IMR-90 (cell line): ENCODE measurements around the gene ZNF780A. TPM values are rescaled to one million over a fixed set of nuclear protein-coding genes. Genes with fewer than 3 reads are reported as not detected.

Source experiments
- ATAC-seq: fragments of 200-7000 bp; cut with Tn5 transposase; 2 replicates; pipeline ENCODE4 v1.9.1; 2020; ENCODE audit warnings: low read depth, mild to moderate bottlenecking, moderate library complexity
- BruUV-seq: library from RNA; stranded (reverse); fragments of 400-500 nt; replicated peaks from 2 replicates; lab custom pipeline; 2021; lab: Mats Ljungman, UMichigan
- CTCF ChIA-PET: fragments of 300-600 bp; formaldehyde crosslinking; extraction: SDS; loops from one replicate; lab custom pipeline; 2021; ENCODE audit warnings: antibody characterized with exemption; lab: Yijun Ruan, JAX
- POLR2A ChIA-PET: fragments of 300-600 bp; sonication (Branson Sonifier 250); formaldehyde crosslinking; loops from one replicate; lab custom pipeline; 2022; ENCODE audit warnings: antibody characterized with exemption; ENCODE audit not compliant: unreplicated experiment; lab: Charles Lee
- DNase-seq: peaks from one replicate; pipeline ENCODE4 v3.0.0; 2013
- H2AFZ ChIP-seq: replicated peaks from 2 replicates; pipeline ENCODE3; 2013; ENCODE audit warnings: low read length, mild to moderate bottlenecking; ENCODE audit not compliant: poor library complexity
- H2AK5ac ChIP-seq: 2 replicates; pipeline ENCODE4 v1.6.1; 2013; ENCODE audit warnings: low read depth, low read length, inconsistent platforms
- H2AK9ac ChIP-seq: replicated peaks from 2 replicates; pipeline ENCODE3; 2013; ENCODE audit warnings: mild to moderate bottlenecking, low read depth, low read length, moderate library complexity; ENCODE audit not compliant: poor library complexity
- H2BK120ac ChIP-seq: 2 replicates; pipeline ENCODE4 v1.6.1; 2013; ENCODE audit warnings: low read depth, low read length, inconsistent platforms
- H2BK15ac ChIP-seq: 3 replicates; pipeline ENCODE4 v1.6.1; 2013; ENCODE audit warnings: low read depth, low read length, inconsistent platforms
- H2BK20ac ChIP-seq: 2 replicates; pipeline ENCODE4 v1.6.1; 2013; ENCODE audit warnings: low read depth, mild to moderate bottlenecking, inconsistent platforms, low read length, moderate library complexity
- H2BK5ac ChIP-seq: 2 replicates; pipeline ENCODE4 v1.6.1; 2013; ENCODE audit warnings: mild to moderate bottlenecking, low read depth, low read length, inconsistent platforms; ENCODE audit not compliant: poor library complexity, severe bottlenecking
- H3K14ac ChIP-seq: replicated peaks from 2 replicates; pipeline ENCODE4 v1.6.1; 2013; ENCODE audit warnings: low read depth, low read length, inconsistent platforms
- H3K18ac ChIP-seq: 2 replicates; pipeline ENCODE4 v1.6.1; 2013; ENCODE audit warnings: low read depth, low read length, control low read depth
- H3K23ac ChIP-seq: 2 replicates; pipeline ENCODE4 v1.6.1; 2013; ENCODE audit warnings: low read depth, low read length, inconsistent platforms
- H3K27ac ChIP-seq: 2 replicates; pipeline ENCODE4 v1.5.1; 2013; ENCODE audit warnings: mild to moderate bottlenecking, control low read depth, low read length; ENCODE audit not compliant: insufficient read depth
- H3K27me3 ChIP-seq: 2 replicates; pipeline ENCODE4 v1.6.1; 2013; ENCODE audit warnings: low read length; ENCODE audit not compliant: control insufficient read depth, insufficient read depth
- H3K36me3 ChIP-seq: 2 replicates; pipeline ENCODE4 v1.6.1; 2013; ENCODE audit warnings: low read length, mixed read lengths; ENCODE audit not compliant: control insufficient read depth, insufficient read depth
- H3K4ac ChIP-seq: 2 replicates; pipeline ENCODE4 v1.6.1; 2013; ENCODE audit warnings: low read depth, low read length, inconsistent platforms
- H3K4me1 ChIP-seq: 2 replicates; pipeline ENCODE4 v1.6.1; 2013; ENCODE audit warnings: low read length, mixed read lengths; ENCODE audit not compliant: control insufficient read depth, insufficient read depth
- H3K4me2 ChIP-seq: 2 replicates; pipeline ENCODE4 v1.6.1; 2013; ENCODE audit warnings: low read depth, mild to moderate bottlenecking, control low read depth, low read length, moderate library complexity
- H3K4me3 ChIP-seq: 2 replicates; pipeline ENCODE4 v1.5.1; 2013; ENCODE audit warnings: low read depth, mild to moderate bottlenecking, control low read depth, low read length, moderate library complexity; ENCODE audit not compliant: insufficient read depth
- H3K56ac ChIP-seq: 2 replicates; pipeline ENCODE4 v1.6.1; 2013; ENCODE audit warnings: low read length, inconsistent platforms; ENCODE audit not compliant: insufficient read depth; ENCODE audit errors: extremely low read depth
- H3K79me1 ChIP-seq, 2 experiments: 2 replicates each; pipeline ENCODE4 v1.6.1; 2013; ENCODE audit warnings: low read length in 2 of 2, inconsistent platforms in 1 of 2, low read depth in 1 of 2
- H3K9ac ChIP-seq: 2 replicates; pipeline ENCODE4 v1.6.1; 2013; ENCODE audit warnings: low read depth, low read length, control low read depth
- H3K9me1 ChIP-seq: 2 replicates; pipeline ENCODE4 v1.6.1; 2013; ENCODE audit warnings: low read length, inconsistent platforms; ENCODE audit not compliant: insufficient read depth
- H3K9me3 ChIP-seq: 2 replicates; pipeline ENCODE4 v1.6.1; 2013; ENCODE audit warnings: low read length; ENCODE audit not compliant: control insufficient read depth, insufficient read depth
- H4K20me1 ChIP-seq: 2 replicates; pipeline ENCODE4 v1.6.1; 2013; ENCODE audit warnings: low read length, inconsistent platforms; ENCODE audit not compliant: insufficient read depth
- H4K5ac ChIP-seq: 2 replicates; pipeline ENCODE4 v1.6.1; 2013; ENCODE audit warnings: mild to moderate bottlenecking, low read depth, low read length, control low read depth
- H4K8ac ChIP-seq, 2 experiments: 2 replicates each; pipeline ENCODE4 v1.6.1; 2013; ENCODE audit warnings: low read depth in 2 of 2, low read length in 2 of 2, control low read depth in 1 of 2, inconsistent platforms in 1 of 2
- H4K91ac ChIP-seq: 2 replicates; pipeline ENCODE4 v1.6.1; 2013; ENCODE audit warnings: low read depth, low read length, inconsistent platforms; ENCODE audit not compliant: insufficient read depth
- WGBS, 2 experiments: methylation state at CpG; one replicate each; pipeline versions ENCODE4 v1.1.5 to v1.1.7; 2013; ENCODE audit warnings: missing lambda C conversion rate in 2 of 2; ENCODE audit not compliant: insufficient read length in 1 of 2; ENCODE audit errors: extremely low coverage in 2 of 2; 5-methylcytosine and 5-hydroxymethylcytosine counted together
- dilution Hi-C: fragments of 300-500 bp; cut with HindIII; formaldehyde crosslinking; loops from one replicate; pipeline ENCODE4 v1.14.3; 2018; ENCODE audit warnings: low sequenced_read_pairs; ENCODE audit not compliant: unreplicated experiment
- in situ Hi-C: fragments of 300-500 bp; cut with MboI; formaldehyde crosslinking; loops from 3 replicates; pipeline ENCODE4 v1.14.3; 2019; ENCODE audit warnings: low sequenced_read_pairs, inconsistent platforms, mixed read lengths
- intact Hi-C: fragments of 100-400 bp; cut with micrococcal nuclease; formaldehyde crosslinking; loops from 2 replicates; pipeline ENCODE4 v1.10.0; 2022
- polyA plus RNA-seq, 3 experiments: library from polyadenylated mRNA; depleted of rRNA; stranded (reverse); fragments of >200 nt; gene quantifications; 2 replicates each; pipeline ENCODE4 v1.2.3, GENCODE V29; 2012; ENCODE audit warnings: low replicate concordance in 1 of 3
- total RNA-seq: library from RNA; depleted of rRNA; stranded (reverse); fragments of >200 nt; gene quantifications from 2 replicates; pipeline ENCODE4 v1.2.3, GENCODE V29; 2012
- TF ChIP-seq, protein P1 (sequence below): fragments of 150-350 bp; IDR thresholded peaks from 2 replicates; pipeline ENCODE4 v1.6.1; 2017; ENCODE audit warnings: mild to moderate bottlenecking, antibody characterized with exemption, low read length, low read depth

Gene ZNF780A
- total and polyA plus RNA-seq, 2 of the 4 experiments (the other 2 are of a cell fraction): 6.2 to 17.0 TPM

DNA sequence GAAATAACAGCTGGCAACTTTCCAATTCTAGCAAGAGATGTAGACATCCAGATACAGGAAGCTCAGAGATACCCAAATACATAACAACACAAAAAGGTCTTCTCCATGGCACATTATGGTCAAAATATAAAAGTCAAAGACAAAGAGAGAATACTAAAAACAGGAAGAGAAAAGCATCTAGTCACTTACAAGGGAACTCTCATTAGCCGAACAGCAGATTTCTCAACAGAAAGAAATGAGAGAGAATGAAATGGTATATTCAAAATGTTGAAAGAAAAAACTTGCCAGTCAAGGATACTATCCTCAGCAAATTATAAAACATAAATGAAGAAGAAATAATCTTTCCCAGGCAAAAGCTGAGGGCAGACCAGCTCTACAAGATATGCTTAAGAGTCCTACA lies 12.4 kb downstream of the ZNF780A start:
- H3K79me1 ChIP-seq: peaks cover 0 to 6% of the 10 kb centered on the region in 2 experiments; a peak in 2 of 4 replicates
- H3K9ac ChIP-seq: no peak overlapping the region
- no peak overlapping the region for H2AK5ac ChIP-seq
- ATAC-seq: no peak
- H3K4me2 ChIP-seq: no peak overlapping the region
- DNase-seq: no peak
- ChIA-PET CTCF (no interaction called here), POLR2A (no interaction called here)
- H3K27ac ChIP-seq: no peak overlapping the region
- intact Hi-C loops: no loop called here
- H3K9me3 ChIP-seq: peaks cover 24% of the 10 kb centered on the region
- no peak overlapping the region for H4K5ac ChIP-seq
- no peak overlapping the region for H3K56ac ChIP-seq
- no peaks in the 10 kb centered on the region for H4K20me1 ChIP-seq
- H2AK9ac ChIP-seq: no peak overlapping the region
- H3K4ac ChIP-seq: no peak overlapping the region
- H3K4me1 ChIP-seq: no peaks in the 10 kb centered on the region
- no TSS peak for BruUV-seq
- no peak overlapping the region for H3K4me3 ChIP-seq
- TF ChIP-seq, protein P1, sequence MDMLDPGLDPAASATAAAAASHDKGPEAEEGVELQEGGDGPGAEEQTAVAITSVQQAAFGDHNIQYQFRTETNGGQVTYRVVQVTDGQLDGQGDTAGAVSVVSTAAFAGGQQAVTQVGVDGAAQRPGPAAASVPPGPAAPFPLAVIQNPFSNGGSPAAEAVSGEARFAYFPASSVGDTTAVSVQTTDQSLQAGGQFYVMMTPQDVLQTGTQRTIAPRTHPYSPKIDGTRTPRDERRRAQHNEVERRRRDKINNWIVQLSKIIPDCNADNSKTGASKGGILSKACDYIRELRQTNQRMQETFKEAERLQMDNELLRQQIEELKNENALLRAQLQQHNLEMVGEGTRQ: no peak
- H3K27me3 ChIP-seq: no peaks in the 10 kb centered on the region
- WGBS, 2 experiments: no CpG with 5 or more reads among the region's 1 CpG
- H3K14ac ChIP-seq: no peak overlapping the region
- in situ Hi-C loops: no loop called here
- H3K9me1 ChIP-seq: no peaks in the 10 kb centered on the region
- H3K36me3 ChIP-seq: peaks cover 40% of the 10 kb centered on the region
- dilution Hi-C loops: no loop called here
- H4K8ac ChIP-seq: no peak overlapping the region
- no peak overlapping the region for H4K91ac ChIP-seq
- H2BK15ac ChIP-seq: no peak overlapping the region
- H3K18ac ChIP-seq: no peak overlapping the region
- no peak overlapping the region for H2BK20ac ChIP-seq
- H2AFZ ChIP-seq: no peak overlapping the region
- no peak overlapping the region for H2BK5ac ChIP-seq
- H2BK120ac ChIP-seq: no peak overlapping the region
- H3K23ac ChIP-seq: no peak overlapping the region
